Nephron progenitor cell (in vitro differentiated cells): ENCODE data around the gene PYGO2.

ENCODE experiments used
- DNase-seq: peaks from one replicate; pipeline ENCODE4 v3.0.0; 2021
- H3K27ac Mint-ChIP-seq: 2 replicates; pipeline ENCODE4 v1.8.0; 2021; ENCODE audit warnings: mild to moderate bottlenecking, moderate library complexity, mixed read lengths
- H3K27me3 Mint-ChIP-seq: 2 replicates; pipeline ENCODE4 v1.8.0; 2021; ENCODE audit warnings: mild to moderate bottlenecking, low read depth, mixed read lengths; ENCODE audit not compliant: poor library complexity
- H3K36me3 Mint-ChIP-seq: 2 replicates; pipeline ENCODE4 v1.8.0; 2021; ENCODE audit warnings: low read depth, mixed read lengths
- H3K4me1 Mint-ChIP-seq: 2 replicates; pipeline ENCODE4 v1.8.0; 2021; ENCODE audit warnings: mixed read lengths
- H3K4me3 Mint-ChIP-seq: 2 replicates; pipeline ENCODE4 v1.8.0; 2021; ENCODE audit warnings: mild to moderate bottlenecking, moderate library complexity, mixed read lengths
- H3K9me3 Mint-ChIP-seq: 2 replicates; pipeline ENCODE4 v1.8.0; 2021; ENCODE audit warnings: mild to moderate bottlenecking, moderate library complexity, mixed read lengths
- TF ChIP-seq, protein P1 (sequence below): fragments of 200-600 bp; sonication (generic); IDR thresholded peaks from 2 replicates; pipeline ENCODE4 v1.5.0; 2021; ENCODE audit warnings: antibody characterized with exemption

Gene PYGO2

DNA sequence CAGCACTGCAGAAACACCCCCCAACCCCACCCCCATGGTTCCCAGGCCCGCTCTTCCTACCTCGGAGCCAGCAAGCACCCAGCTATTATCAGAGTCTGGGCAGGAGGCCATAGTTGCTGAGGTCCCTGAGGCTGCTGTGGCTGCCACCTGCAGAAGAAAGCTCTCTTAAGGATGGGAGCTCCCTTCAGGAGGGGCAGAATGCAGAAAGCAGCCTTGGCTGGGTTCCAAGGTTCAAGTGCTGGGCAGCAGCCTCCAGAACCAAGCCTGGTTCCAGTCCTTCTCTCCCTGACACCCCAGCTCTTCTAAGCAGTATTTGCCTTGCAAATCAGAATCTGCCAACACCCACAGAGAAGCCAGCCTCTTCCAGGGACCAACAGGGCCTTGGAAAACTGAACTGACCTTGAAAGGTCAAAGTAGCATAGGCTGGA lies 8.0 kb downstream of the PYGO2 start:
- no peaks in the 10 kb centered on the region for H3K27me3 Mint-ChIP-seq
- TF ChIP-seq, protein P1, sequence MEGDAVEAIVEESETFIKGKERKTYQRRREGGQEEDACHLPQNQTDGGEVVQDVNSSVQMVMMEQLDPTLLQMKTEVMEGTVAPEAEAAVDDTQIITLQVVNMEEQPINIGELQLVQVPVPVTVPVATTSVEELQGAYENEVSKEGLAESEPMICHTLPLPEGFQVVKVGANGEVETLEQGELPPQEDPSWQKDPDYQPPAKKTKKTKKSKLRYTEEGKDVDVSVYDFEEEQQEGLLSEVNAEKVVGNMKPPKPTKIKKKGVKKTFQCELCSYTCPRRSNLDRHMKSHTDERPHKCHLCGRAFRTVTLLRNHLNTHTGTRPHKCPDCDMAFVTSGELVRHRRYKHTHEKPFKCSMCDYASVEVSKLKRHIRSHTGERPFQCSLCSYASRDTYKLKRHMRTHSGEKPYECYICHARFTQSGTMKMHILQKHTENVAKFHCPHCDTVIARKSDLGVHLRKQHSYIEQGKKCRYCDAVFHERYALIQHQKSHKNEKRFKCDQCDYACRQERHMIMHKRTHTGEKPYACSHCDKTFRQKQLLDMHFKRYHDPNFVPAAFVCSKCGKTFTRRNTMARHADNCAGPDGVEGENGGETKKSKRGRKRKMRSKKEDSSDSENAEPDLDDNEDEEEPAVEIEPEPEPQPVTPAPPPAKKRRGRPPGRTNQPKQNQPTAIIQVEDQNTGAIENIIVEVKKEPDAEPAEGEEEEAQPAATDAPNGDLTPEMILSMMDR, result no peak
- peaks cover 61% of the 10 kb centered on the region for H3K4me1 Mint-ChIP-seq

DNA sequence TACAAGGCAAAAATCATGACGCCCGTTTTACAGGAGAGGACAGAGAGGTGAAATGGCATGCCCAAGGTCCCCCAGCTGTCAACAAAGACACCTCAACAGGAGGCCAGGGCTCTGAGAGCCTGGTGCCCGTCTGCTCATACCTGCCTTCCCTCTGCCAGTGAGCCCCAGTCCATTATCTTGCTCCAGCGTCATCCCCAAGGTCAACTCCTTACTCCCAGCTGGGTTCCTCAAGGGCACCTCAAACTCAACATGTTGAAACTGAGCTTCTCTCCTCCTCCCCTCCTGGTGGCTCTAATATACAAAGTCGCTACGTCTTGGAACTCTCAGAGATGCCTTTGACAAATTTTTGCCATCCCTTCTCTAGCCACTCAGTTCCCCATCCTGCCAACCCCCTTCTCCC lies 8.9 kb downstream of the PYGO2 start:
- DNase-seq, result no peak
- TF ChIP-seq, protein P1, result no peak
- H3K36me3 Mint-ChIP-seq, result peaks cover 10% of the 10 kb centered on the region
- no peaks in the 10 kb centered on the region for H3K27me3 Mint-ChIP-seq
- H3K27ac Mint-ChIP-seq, result peak overlapping the region; percentile 66
- peak overlapping the region; percentile 50 for H3K4me3 Mint-ChIP-seq
- no peaks in the 10 kb centered on the region for H3K9me3 Mint-ChIP-seq
- H3K4me1 Mint-ChIP-seq, result peaks cover 59% of the 10 kb centered on the region

More for the DNA sequence above, 8.0 kb downstream of the PYGO2 start:
- Mint-ChIP-seq H3K4me3 (peak overlapping the region; percentile 94), H3K27ac (no peak overlapping the region), H3K9me3 (no peaks in the 10 kb centered on the region), H3K36me3 (peaks cover 13% of the 10 kb centered on the region)
- no peak for DNase-seq

DNA sequence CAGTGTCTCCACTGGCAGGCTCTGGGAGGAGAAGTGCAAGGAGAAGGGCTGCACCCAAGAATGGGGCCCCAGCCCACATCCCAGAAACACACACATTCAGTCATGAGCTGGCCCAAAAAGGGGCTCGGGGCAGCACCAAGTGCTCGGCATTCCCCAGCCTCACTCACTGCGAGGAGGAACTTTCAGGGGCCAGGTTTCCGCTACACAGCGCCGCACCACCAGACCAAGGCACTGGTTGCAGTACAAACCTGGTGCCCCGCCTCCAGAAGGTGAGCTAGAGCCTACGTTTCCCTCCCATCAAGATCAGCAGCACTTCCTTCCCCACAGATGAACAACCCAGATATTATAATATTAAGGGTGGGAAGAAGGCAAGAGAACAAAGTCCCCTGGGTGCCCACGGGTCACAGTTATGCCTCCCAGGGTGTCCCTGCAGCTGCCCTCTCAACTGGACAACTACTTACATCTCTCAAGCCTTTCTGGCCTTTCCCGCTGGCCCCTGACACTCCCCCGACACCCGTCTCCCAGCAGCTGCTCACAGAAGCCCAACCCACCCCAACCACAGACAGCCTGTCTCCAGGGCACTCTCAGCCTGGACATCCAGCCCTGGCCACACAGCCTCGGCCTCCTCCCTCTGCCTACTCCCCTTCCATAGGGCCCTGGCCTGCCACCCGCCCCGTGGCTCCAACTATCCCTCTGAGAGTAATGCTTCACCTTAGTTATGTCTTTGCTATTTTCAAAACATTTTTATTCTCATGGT lies 9.5 kb downstream of the PYGO2 start:
- Mint-ChIP-seq H3K4me3 (peak overlapping the region; percentile 50), H3K4me1 (peaks cover 54% of the 10 kb centered on the region), H3K27me3 (no peaks in the 10 kb centered on the region), H3K9me3 (no peaks in the 10 kb centered on the region), H3K36me3 (peaks cover 10% of the 10 kb centered on the region), H3K27ac (peak overlapping the region; percentile 66)
- TF ChIP-seq, protein P1, result no peak
- peak; percentile 32 for DNase-seq

DNA sequence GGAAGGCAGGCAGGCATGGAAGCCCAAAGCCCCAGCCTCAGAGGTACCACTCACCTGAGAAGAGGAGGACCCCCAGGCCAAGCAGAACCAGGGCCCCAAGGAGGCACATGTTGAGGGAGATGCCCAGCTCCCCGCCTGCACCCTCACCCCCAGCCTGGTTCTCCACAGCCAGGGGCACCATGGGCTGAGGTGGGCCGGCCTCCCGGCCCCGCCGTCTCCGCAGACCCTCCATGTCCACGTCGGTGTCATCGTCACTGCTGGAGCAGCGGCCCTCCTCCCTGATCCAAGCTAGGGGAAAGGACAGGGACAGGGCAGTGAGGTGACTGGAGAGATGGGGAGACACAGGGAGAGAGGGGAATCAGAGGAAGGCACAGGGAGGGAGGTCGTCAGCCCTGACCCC lies 13.5 kb downstream of the PYGO2 start:
- H3K27me3 Mint-ChIP-seq, result no peaks in the 10 kb centered on the region
- peaks cover 32% of the 10 kb centered on the region for H3K4me1 Mint-ChIP-seq
- H3K36me3 Mint-ChIP-seq, result peaks cover 15% of the 10 kb centered on the region
- H3K4me3 Mint-ChIP-seq, result no peak overlapping the region
- no peaks in the 10 kb centered on the region for H3K9me3 Mint-ChIP-seq
- no peak overlapping the region for H3K27ac Mint-ChIP-seq
- TF ChIP-seq, protein P1, result no peak
- DNase-seq, result no peak

DNA sequence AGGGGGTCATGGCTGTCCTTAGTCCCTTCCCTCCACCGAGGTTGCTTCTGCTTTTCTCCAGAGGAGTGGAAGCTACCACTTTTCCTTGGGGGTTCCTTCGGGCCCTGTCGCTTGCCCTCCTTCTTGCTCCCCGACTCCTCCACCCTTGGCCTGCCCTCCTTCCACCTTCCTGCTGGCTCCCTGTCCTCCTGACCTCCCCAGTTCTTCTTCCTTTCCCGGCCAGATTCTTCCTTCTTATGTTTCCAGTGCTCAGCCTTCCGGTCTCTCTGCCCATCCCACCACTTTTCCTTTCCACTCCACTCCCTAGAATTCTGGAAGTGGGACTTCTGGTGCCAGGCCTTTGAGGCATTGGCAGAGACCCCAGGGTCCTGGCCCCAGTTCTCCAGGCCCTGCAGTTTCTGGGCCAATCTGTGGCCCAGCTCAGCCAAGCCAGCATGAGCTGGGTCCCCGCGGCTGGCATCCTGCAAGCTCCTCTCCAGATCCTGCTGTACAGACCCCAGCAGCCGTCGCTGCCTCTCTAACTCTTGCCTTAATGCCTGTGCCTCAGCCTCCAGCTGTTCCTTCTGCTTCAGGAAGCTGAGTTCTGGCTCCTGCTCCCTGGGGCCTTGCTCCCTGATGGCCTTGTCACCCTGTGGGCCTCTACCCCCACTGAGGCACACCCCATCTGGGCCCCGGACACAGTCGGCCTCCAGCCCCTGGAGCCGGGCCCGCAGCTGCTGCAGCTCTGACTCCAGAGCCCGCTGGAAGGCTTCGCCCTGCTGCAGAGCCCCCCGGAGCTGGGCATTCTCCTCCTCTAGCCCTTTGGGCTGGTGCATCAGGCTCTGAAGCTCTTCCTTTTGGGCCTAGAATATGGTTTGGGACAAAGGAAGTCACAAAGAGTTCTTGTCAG lies 15.4 kb downstream of the PYGO2 start:
- Mint-ChIP-seq H3K27ac (no peak overlapping the region), H3K27me3 (no peaks in the 10 kb centered on the region), H3K4me3 (no peak overlapping the region), H3K9me3 (no peaks in the 10 kb centered on the region), H3K36me3 (peaks cover 15% of the 10 kb centered on the region), H3K4me1 (peaks cover 26% of the 10 kb centered on the region)
- TF ChIP-seq, protein P1, result no peak
- DNase-seq, result no peak
